ENCODE data around the gene DNAJB11. TPM values are rescaled to one million over a fixed set of nuclear protein-coding genes. Genes with fewer than 3 reads are reported as not detected.
"Not testable (repeated sequence)": the region's sequence is repeated elsewhere in the genome, so short reads cannot be mapped to it uniquely, and the experiment has no call there.

Gene DNAJB11
- total RNA-seq, 1 experiment from 2014 or later: 83.8 TPM

GRCh38 chr3:186551387-186551786 lies 19.1 kb upstream of the DNAJB11 start:
- no peak for DNase-seq (ENCODE audit: low read depth)

DNA sequence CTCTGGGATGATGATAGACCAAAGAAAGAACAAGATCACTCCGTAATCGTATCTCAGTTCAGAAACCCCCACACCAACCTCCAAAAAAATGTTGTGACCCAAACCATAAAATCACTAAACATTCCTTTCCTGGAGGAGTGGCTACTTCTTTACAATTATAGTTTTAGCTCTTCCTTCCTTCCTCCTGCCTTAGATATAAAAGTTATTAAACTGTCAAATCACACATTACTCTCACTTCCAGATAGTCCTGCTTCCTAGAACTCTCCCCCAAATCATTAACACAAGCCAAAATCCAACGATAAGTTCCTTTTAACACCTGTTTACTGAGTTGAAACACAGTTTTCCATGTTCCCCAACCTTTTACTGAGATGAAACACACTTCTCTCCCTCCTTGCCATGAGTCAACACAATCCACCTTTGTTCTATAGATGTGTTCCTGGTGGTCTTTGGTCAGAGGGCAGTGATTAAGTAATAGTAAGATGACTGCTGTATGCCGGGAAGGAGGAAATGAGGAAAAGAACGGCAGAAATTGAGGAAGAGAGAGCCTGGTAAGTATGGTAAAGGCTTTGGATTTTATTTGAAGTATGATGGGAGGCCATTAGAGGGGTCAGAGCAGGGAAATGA lies 18.0 kb upstream of the DNAJB11 start:
- DNase-seq (ENCODE audit: low read depth): no peak

- DNase-seq (ENCODE audit: low read depth): no peak
Measured at GRCh38 chr3:186564586-186564985, 5.9 kb upstream of the DNAJB11 start.

GRCh38 chr3:186566772-186567071 lies 3.8 kb upstream of the DNAJB11 start:
- no peak for DNase-seq (ENCODE audit: low read depth)

- peak; percentile 84 for DNase-seq (ENCODE audit: low read depth)
Measured at GRCh38 chr3:186567072-186567921, 3.2 kb upstream of the DNAJB11 start, which contains the start of gene TBCCD1. TSS of gene TBCCD1 (minus strand) at chr3:186567339. CDS start at chr3:186564329, 3,010 bp downstream.

DNA sequence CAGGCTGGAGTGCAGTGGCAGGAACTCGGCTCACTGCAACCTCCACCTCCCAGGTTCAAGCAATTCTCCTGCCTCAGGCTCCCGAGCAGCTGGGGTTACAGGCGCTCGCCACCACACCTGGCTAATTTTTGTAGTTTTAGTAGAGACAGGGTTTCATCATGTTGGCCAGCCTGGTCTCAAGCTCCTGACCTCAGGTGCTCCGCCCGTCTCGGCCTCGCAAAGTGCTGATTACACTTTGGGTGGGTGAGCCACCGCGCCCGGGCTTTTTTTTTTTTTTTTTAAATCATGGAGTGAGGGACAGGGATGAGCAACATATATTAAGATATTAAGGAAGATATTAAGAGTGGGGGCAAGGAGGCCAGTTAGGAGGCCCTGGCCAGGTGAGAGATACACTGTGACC lies 1.2 kb upstream of the DNAJB11 start:
- DNase-seq (ENCODE audit: low read depth): not testable (repeated sequence)

GRCh38 chr3:186569779-186570095 lies 783 bp upstream of the DNAJB11 start:
- DNase-seq (ENCODE audit: low read depth): no peak

- no peak for DNase-seq (ENCODE audit: low read depth)
Measured at GRCh38 chr3:186570941-186571643, 572 bp downstream of the DNAJB11 start.

DNA sequence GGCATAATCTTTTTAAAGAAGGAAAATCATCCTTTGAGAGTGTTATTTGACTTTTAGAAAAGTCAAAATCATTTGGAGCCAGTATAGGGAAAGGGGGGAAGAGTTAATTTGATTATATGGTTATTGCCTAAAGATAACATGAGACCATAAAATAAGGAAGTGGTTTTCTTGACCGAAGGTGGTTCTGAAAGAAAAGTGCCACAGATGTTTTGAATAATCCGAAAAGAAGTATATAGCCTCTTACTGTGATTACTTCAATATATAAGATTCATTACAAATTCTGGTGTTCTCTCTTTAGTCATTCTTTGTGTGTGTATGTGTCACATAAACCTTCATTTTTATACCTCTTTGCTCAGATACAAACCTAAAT lies 1.1 kb downstream of the DNAJB11 start:
- no peak for DNase-seq (ENCODE audit: low read depth)

DNA sequence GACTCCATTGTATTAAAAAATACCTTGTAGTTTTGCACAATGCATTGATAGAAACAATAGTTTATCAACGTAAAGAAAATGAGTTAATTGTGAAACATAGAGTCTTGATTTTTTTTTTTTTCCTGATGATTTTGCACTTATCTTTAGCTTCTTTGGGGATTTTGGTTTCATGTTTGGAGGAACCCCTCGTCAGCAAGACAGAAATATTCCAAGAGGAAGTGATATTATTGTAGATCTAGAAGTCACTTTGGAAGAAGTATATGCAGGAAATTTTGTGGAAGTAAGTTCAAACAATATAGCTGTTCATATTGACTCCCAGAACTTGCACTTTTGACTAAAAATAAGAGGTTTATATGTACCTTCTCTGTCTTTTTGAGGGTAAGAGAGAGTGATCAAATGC lies 7.0 kb downstream of the DNAJB11 start:
- no peak for DNase-seq (ENCODE audit: low read depth)

GRCh38 chr3:186580785-186581184 lies 10.3 kb downstream of the DNAJB11 start:
- no peak for DNase-seq (ENCODE audit: low read depth)

DNA sequence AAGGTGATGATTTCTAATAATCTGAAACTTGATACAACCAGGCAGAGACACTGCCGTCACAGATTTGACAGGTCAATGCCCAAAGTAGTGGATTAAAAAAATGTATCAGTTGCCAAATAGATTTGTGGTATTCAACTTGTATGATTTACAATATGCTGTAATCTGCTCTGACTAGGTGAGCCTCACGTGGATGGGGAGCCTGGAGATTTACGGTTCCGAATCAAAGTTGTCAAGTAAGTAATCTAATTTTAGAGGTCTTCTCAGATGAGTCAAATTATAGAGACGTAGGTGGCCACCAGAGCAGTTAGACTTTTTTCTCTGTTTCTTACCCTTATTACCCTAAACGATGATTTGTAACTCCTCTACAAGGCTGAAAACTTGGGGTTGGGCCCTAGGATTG lies 12.0 kb downstream of the DNAJB11 start:
- DNase-seq (ENCODE audit: low read depth): no peak

- DNase-seq (ENCODE audit: low read depth): peak; percentile 60
Measured at GRCh38 chr3:186583831-186584230, 13.3 kb downstream of the DNAJB11 start.

- not testable (repeated sequence) for DNase-seq (ENCODE audit: low read depth)
Measured at GRCh38 chr3:186586245-186586644, 15.7 kb downstream of the DNAJB11 start.

DNA sequence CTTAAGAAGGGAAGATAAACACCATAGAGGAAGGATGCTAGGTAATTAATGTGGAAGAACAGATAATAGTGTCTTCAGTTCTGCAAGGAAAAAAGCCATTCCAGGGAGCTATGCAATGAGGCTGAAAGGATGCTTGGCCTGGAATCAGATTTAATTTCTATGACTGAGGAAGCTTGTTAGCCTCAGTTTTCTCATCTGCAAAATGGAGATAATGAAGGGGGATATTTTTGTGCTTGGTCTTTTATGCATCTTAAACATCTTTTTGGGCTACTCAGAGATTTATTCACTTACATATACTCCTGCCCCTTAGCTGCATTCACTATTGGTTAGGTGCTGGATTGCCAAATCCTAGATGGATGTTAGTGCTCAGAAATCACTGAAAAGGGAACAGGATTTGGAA lies 16.7 kb downstream of the DNAJB11 start:
- no peak for DNase-seq (ENCODE audit: low read depth)

DNA sequence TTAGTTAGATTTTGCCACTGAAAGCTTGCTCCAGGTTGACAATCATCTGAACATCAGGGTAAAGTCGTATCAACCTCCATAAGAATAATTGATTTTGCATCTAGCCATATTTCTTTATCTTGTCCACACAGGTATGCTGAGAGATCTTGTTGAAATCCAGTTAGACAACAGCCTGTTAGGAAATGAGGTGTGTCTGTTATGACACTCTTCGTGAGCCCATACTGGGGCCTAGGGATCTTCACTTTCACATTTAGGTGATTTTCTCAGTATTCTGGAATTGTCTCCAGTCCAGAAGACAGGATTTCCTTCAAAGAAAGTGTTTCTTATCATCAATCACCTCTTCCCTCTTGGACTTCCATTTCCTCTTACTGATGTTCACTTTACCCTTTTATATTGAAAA lies 18.1 kb downstream of the DNAJB11 start:
- DNase-seq (ENCODE audit: low read depth): no peak

DNA sequence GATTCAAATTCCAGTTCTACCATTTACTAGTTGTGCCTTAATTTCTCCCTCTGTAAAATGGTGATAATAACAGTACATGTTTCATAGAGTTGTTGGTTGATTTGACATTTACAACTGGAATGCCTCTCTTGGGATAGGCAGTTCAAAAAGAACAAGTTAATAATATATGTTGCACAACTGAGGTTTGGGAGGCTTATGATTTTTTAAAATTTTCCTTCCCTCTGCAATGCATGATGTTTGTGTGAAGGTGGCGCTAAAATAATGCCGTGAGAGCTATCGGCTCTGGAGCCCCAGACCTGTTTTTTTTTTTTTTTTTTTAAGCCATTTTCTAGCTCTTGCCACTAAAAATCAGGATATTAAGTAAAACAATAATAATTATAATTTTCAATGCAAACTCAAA lies 18.6 kb downstream of the DNAJB11 start:
- peak; percentile 26 for DNase-seq (ENCODE audit: low read depth)

GRCh38 chr3:186589856-186590579 lies 19.5 kb downstream of the DNAJB11 start:
- no peak for DNase-seq (ENCODE audit: low read depth)

DNA sequence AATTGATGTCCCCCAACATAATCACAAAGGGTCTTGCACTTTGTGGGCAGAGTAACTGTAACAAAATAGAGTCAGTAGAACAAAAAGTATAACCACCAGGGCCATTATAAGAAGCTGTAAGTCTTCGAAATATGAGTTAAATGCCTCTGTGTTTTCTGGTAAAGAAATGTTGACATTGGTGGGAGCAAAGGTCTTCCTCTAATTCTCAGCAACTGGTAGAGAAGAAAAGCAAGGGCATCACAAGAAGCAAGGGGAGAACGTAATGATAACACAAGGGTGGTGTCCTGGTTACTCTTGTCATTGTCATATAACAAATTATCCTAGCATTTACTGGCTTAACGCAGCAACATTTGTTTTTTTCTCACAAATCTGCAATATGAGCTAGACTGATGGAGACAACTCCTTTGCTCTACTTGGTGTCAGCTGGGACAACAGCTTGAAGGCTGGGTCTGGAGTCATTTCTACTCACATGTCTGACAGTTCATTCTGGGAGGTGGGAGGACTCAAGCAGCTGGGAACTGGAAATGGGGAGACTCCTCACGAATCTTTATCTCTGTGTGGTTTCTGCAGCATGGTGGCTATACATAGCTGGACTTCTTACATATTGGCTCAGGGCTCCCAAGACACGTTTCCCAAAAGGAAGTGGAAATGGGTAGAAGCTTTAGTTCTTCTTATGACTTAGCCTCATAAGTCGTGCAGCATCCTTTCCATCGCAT lies 20.2 kb downstream of the DNAJB11 start:
- no peak for DNase-seq (ENCODE audit: low read depth)

- no peak for DNase-seq (ENCODE audit: low read depth)
Measured at GRCh38 chr3:186592682-186593081, 22.2 kb downstream of the DNAJB11 start.

- DNase-seq (ENCODE audit: low read depth): no peak
Measured at GRCh38 chr3:186593862-186594261, 23.3 kb downstream of the DNAJB11 start.

All from LHCN-M2 (cell line).